GM12891 (cell line): ENCODE results near the gene CAPN10.

Source experiments
- DNase-seq: peaks from one replicate; pipeline ENCODE4 v3.0.0; 2011; ENCODE audit warnings: low spot score; ENCODE audit not compliant: insufficient read length
- FAIRE-seq: peaks from 2 replicates; lab custom pipeline; 2011; peaks lifted over from hg19 to GRCh38; lab: Jason Lieb, UNC
- PAX5 ChIP-seq: IDR thresholded peaks from 2 replicates; pipeline ENCODE4 v1.6.1; 2011; ENCODE audit warnings: low read length, moderate library complexity, mild to moderate bottlenecking; ENCODE audit not compliant: insufficient read depth, severe bottlenecking
- POLR2A ChIP-seq: IDR thresholded peaks from 2 replicates; pipeline ENCODE4 v1.6.1; 2011; ENCODE audit warnings: low read depth, low read length, control low read depth
- POLR2AphosphoS5 ChIP-seq: IDR thresholded peaks from 2 replicates; pipeline ENCODE4 v1.6.1; 2011; ENCODE audit warnings: low read depth, low read length, control low read depth
- POU2F2 ChIP-seq: IDR thresholded peaks from 2 replicates; pipeline ENCODE4 v1.6.1; 2011; ENCODE audit warnings: low read depth, mild to moderate bottlenecking, control low read depth, low read length, moderate library complexity
- SPI1 ChIP-seq: IDR thresholded peaks from 2 replicates; pipeline ENCODE4 v1.6.1; 2011; ENCODE audit warnings: low read depth, low read length, control low read depth
- TAF1 ChIP-seq: IDR thresholded peaks from 2 replicates; pipeline ENCODE4 v1.6.1; 2011; ENCODE audit warnings: low read depth, low read length, control low read depth

Gene CAPN10

GRCh38 chr2:240635121-240635997 lies 48.8 kb downstream of the CAPN10 start:
- DNase-seq (no peak), FAIRE-seq (no peak)
- TF ChIP-seq SPI1 (no peak), POU2F2 (no peak), TAF1 (no peak), PAX5 (no peak), POLR2AphosphoS5 (no peak), POLR2A (no peak)

- TF ChIP-seq TAF1 (no peak), SPI1 (no peak), POLR2A (no peak), POU2F2 (no peak), PAX5 (no peak), POLR2AphosphoS5 (no peak)
- DNase-seq = no peak
- no peak for FAIRE-seq
Observed at GRCh38 chr2:240635998-240636547, 49.5 kb downstream of the CAPN10 start.

- DNase-seq = no peak
- no peak for FAIRE-seq
- TF ChIP-seq POU2F2 (no peak), PAX5 (no peak), POLR2A (no peak), POLR2AphosphoS5 (no peak), TAF1 (no peak), SPI1 (no peak)
Observed at GRCh38 chr2:240636563-240637115, 50.1 kb downstream of the CAPN10 start.

GRCh38 chr2:240637116-240637900 lies 50.8 kb downstream of the CAPN10 start:
- TF ChIP-seq POLR2AphosphoS5 = no peak
- DNase-seq (no peak), FAIRE-seq (no peak)

GRCh38 chr2:240637901-240638345 lies 51.4 kb downstream of the CAPN10 start:
- no peak for DNase-seq
- FAIRE-seq = no peak
- TF ChIP-seq POLR2AphosphoS5 (no peak), POLR2A (no peak), PAX5 (no peak), POU2F2 (no peak), SPI1 (no peak), TAF1 (no peak)

- TF ChIP-seq POLR2AphosphoS5 = no peak
- no peak for TF ChIP-seq POLR2A
- no peak for TF ChIP-seq TAF1
- TF ChIP-seq PAX5 = no peak
- TF ChIP-seq POU2F2 = no peak
- TF ChIP-seq SPI1 = no peak
- DNase-seq = no peak
- FAIRE-seq = no peak
Observed at GRCh38 chr2:240638512-240639160, 52.1 kb downstream of the CAPN10 start.

GRCh38 chr2:240639566-240639965 lies 53.0 kb downstream of the CAPN10 start:
- FAIRE-seq = no peak

GRCh38 chr2:240640939-240641338 lies 54.4 kb downstream of the CAPN10 start:
- DNase-seq (no peak), FAIRE-seq (no peak)
- TF ChIP-seq POLR2A = no peak
- TF ChIP-seq PAX5 = no peak
- TF ChIP-seq TAF1 = no peak
- TF ChIP-seq POLR2AphosphoS5 = no peak
- TF ChIP-seq SPI1 = no peak
- TF ChIP-seq POU2F2 = no peak

More at GRCh38 chr2:240639566-240639965, 53.0 kb downstream of the CAPN10 start:
- no peak for TF ChIP-seq PAX5
- TF ChIP-seq POU2F2 = no peak
- no peak for TF ChIP-seq TAF1
- TF ChIP-seq SPI1 = no peak
- no peak for TF ChIP-seq POLR2AphosphoS5
- TF ChIP-seq POLR2A = no peak
- no peak for DNase-seq

- no peak for FAIRE-seq
- DNase-seq = no peak
- TF ChIP-seq TAF1 (no peak), POLR2AphosphoS5 (no peak)
Observed at GRCh38 chr2:240642061-240642805, 55.7 kb downstream of the CAPN10 start.
